ENCODE measurements around the gene ETV6. TPM values are rescaled to one million over a fixed set of nuclear protein-coding genes. Genes with fewer than 3 reads are reported as not detected.

ETV6 gene
- total RNA-seq, 1 experiment from 2014 or later, result 17.2 TPM

DNA sequence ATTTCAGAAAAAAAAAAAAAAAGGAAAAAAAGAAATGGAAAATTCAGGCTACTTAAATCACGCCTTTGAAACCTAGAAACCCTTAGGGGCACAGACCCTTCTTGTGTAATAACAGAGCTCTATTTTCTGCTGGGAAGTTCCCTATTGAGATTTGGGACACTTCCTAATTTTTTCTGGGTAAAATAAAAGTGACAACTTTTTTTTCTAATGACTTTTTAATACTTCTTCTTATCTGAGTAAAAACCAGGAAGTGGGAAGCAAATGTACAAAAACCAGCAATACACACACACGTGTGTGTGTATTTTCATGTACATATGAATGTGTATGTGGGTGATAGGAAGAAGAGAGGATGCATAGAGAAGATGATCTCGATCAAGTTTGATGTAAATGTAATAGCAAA lies 35.8 kb downstream of the ETV6 start:
- H3K27ac ChIP-seq (ENCODE audit: low read length), result no peak overlapping the region
- POLR2A ChIA-PET, result no interaction called here
- intact Hi-C loops (cut with micrococcal nuclease; ENCODE audit: unreplicated experiment) (no loop called here), in situ Hi-C loops (cut with HindIII; ENCODE audit: low pct_unique_long_range_greater_than_20kb, low sequenced_read_pairs) (no loop called here)
- no peaks in the 10 kb centered on the region for H3K9me3 ChIP-seq (ENCODE audit: control insufficient read depth, insufficient read depth, low read depth, low read length)
- DNase-seq (ENCODE audit: low read depth, low spot score), result no peak
- no peaks in the 10 kb centered on the region for H3K36me3 ChIP-seq (ENCODE audit: control insufficient read depth, insufficient read depth, low read length)
- ATAC-seq, result no peak
- CTCF ChIA-PET, result no interaction called here
- BruUV-seq (replicated peaks), result no TSS peak
- no peaks in the 10 kb centered on the region for H3K27me3 ChIP-seq (ENCODE audit: control insufficient read depth, insufficient read depth, low read length)
- TF ChIP-seq SIN3A (IDR thresholded peaks at IDR 0.05; ENCODE audit: borderline replicate concordance, insufficient read depth, low read depth, low read length) (no peak), POLR2AphosphoS5 (IDR thresholded peaks at IDR 0.05; ENCODE audit: low read depth, low read length) (no peak), REST (IDR thresholded peaks at IDR 0.05; ENCODE audit: insufficient read depth in 1 of 2, low read depth in 2 of 2, low read length in 1 of 2) (no peak), CTCF (IDR thresholded peaks at IDR 0.05) (no peak), TCF7L2 (IDR thresholded peaks at IDR 0.05; ENCODE audit: low read depth, low read length) (no peak)
- no peak overlapping the region for H3K4me3 ChIP-seq (ENCODE audit: low read depth in 2 of 2, low read length in 2 of 2)
- no peaks in the 10 kb centered on the region for H3K4me1 ChIP-seq (ENCODE audit: control insufficient read depth, insufficient read depth, low read length)

DNA sequence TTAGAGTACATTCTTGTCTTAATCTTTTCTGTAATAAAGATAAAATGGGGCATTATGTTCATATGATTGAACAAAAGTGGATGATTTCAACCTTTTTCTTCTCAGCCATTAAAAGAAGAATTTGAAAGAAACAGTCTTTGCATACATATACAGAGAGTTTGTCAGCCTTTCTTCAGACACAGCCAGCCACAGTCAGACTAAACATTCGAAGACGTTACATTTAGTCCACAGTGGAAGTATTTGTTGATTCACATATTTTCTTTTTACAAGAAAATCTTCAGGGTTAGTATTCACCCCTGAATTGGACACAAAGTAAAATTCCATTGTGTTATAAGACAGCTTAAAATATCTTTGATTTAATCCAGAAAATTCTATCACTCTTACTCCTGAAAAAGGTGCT lies 36.2 kb downstream of the ETV6 start:
- H3K27me3 ChIP-seq (ENCODE audit: control insufficient read depth, insufficient read depth, low read length), result no peaks in the 10 kb centered on the region
- TF ChIP-seq TCF7L2 (IDR thresholded peaks at IDR 0.05; ENCODE audit: low read depth, low read length) (no peak), POLR2AphosphoS5 (IDR thresholded peaks at IDR 0.05; ENCODE audit: low read depth, low read length) (no peak), REST (IDR thresholded peaks at IDR 0.05; ENCODE audit: insufficient read depth in 1 of 2, low read depth in 2 of 2, low read length in 1 of 2) (no peak), CTCF (IDR thresholded peaks at IDR 0.05) (no peak), SIN3A (IDR thresholded peaks at IDR 0.05; ENCODE audit: borderline replicate concordance, insufficient read depth, low read depth, low read length) (no peak)
- DNase-seq (ENCODE audit: low read depth, low spot score), result no peak
- intact Hi-C loops (cut with micrococcal nuclease; ENCODE audit: unreplicated experiment) (no loop called here), in situ Hi-C loops (cut with HindIII; ENCODE audit: low pct_unique_long_range_greater_than_20kb, low sequenced_read_pairs) (no loop called here)
- no TSS peak for BruUV-seq (replicated peaks)
- ATAC-seq, result no peak
- ChIA-PET POLR2A (no interaction called here), CTCF (no interaction called here)
- H3K4me3 ChIP-seq (ENCODE audit: low read depth in 2 of 2, low read length in 2 of 2), result no peak overlapping the region
- no peaks in the 10 kb centered on the region for H3K9me3 ChIP-seq (ENCODE audit: control insufficient read depth, insufficient read depth, low read depth, low read length)
- no peak overlapping the region for H3K27ac ChIP-seq (ENCODE audit: low read length)
- no peaks in the 10 kb centered on the region for H3K36me3 ChIP-seq (ENCODE audit: control insufficient read depth, insufficient read depth, low read length)
- H3K4me1 ChIP-seq (ENCODE audit: control insufficient read depth, insufficient read depth, low read length), result no peaks in the 10 kb centered on the region

Measured in Panc1 (cell line).